GM18873 (cell line): ENCODE data around the gene TJP3.

ENCODE experiments used
- ATAC-seq: cut with Tn5 transposase; IDR thresholded peaks from one replicate; pipeline ENCODE4 v1.9.1; 2021; ENCODE audit warnings: mild to moderate bottlenecking, moderate library complexity, moderate number of reproducible peaks; ENCODE audit not compliant: unreplicated experiment, low FRiP score

TJP3 gene

DNA sequence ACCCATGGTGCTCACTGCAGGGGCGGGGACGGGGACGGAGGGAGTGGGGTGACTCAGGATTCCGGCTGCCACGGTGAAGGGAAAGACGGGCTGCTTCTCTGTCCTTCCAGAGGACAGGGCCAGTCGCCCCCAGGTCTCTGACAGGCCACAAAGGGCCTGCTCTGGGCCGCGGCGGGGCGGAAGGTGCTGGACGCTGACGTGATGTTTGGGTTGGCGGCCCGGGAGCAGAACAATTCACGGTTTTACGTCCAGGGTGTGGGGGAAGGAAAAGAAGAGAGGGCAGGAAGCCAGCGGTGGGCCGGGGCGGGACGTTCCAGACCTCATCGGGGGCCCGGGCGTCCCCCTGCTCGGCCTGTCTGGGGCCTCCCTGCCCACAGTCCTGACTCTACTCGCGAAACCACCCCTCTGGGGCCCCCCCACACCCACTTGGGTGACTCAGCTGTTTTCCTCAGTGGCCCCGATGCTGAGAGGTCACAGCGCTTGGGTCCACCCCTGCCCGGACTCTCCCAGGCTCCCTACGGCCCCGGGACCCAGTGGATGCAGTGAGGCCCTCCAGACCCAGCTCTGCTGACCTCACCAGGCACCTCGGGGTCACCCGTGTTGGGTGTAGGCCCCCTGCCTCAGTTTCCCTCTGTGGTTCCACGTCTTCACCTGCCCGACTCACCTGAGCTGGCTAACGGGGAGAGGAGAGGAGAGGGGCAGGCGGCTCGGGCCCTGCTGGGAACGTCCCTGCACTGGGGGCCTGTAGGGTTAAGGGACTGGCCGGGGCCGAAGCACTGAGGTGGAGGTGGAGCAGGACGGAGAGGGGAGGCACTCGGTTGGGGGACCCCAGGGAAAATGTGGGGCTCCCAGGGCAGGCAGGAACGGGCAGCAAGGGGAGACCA lies 37.1 kb upstream of the TJP3 start:
- ATAC-seq = no peak

DNA sequence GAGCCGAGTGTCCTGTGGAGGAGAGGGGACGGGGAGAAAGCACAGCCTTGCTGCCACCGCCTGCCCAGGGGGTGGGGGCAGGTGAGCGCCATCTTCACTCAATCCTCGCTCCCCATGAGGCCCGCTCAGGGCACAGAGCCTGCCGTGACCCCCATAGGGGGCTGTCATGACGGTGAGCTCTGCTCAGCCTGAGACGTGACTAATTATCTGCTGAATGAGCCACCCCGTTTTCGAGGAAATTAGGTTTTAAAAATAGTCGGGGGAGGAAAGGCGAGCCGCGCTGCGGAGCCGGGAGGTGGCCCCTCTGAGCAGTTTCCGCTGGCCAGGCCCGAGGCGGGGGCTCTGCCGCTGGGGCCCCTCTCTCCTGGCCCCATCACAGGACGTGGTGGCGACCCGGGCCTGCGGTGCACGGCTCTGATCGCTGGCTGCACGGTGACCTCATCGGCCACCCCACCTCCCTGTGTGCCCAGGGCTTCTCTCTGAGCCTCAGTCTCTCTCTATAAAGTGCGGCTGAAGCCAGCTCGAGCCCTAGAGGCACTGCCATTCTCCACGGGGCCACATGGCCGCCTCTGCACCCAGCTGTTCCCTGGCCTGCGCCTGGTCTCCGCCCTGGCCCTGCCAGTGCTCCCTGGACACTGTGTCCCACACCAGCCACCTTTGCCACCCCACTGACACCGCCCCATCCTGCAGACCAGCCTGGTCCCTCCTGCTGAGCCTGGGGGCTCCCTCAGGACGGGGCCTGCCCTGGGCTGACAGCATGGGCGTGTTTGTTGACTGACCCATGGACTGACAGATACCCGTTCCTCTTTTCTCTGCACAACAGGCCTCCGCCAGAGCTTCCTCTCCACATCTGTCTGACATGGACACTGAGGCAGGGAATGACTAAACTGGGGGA lies 36.3 kb upstream of the TJP3 start:
- no peak for ATAC-seq

- no peak for ATAC-seq
These were observed 35.6 kb upstream of the TJP3 start for GRCh38 chr19:3672575-3672948.

GRCh38 chr19:3672993-3673392 lies 35.2 kb upstream of the TJP3 start:
- no peak for ATAC-seq

- no peak for ATAC-seq
These were observed 34.4 kb upstream of the TJP3 start for GRCh38 chr19:3673506-3674439.

- no peak for ATAC-seq
These were observed 33.2 kb upstream of the TJP3 start for GRCh38 chr19:3674784-3675543.

DNA sequence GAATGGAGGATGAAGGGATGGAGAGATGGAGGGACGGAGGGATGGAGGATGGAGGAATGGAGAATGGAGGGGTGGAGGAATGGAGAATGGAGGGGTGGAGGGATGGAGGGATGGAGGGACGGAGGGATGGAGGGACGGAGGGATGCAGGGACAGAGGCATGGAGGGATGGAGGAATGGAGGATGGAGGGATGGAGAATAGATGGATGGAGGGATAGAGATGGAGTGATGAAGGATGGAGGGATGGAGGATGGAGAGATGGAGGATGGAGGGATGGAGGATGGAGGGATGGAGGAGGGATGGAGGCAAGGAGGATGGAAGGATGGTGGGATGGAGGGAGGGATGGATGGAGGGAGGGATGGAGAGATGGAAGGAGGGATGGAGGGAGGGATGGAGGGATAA lies 30.0 kb upstream of the TJP3 start:
- ATAC-seq = no peak

GRCh38 chr19:3679138-3679537 lies 29.0 kb upstream of the TJP3 start:
- ATAC-seq = no peak

DNA sequence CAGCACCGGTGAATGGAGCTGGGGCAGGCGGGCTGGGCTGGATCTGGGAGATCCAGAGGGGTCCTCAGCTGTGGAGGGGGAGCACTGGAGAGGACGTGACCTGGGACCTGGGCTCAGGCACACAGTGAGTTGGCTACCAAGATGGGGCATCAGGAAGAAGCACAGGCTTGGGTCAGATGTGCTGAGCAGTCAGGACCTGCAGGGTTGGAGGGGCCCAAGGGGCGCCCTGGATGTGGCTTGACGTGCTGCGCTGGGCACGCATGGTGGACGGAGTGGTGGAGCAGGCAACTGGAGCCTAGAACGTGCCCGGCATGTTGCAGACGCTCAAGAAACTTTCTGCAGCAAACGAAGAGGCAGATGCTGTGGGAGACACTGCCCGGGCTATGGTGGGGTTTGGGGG lies 28.6 kb upstream of the TJP3 start:
- no peak for ATAC-seq

DNA sequence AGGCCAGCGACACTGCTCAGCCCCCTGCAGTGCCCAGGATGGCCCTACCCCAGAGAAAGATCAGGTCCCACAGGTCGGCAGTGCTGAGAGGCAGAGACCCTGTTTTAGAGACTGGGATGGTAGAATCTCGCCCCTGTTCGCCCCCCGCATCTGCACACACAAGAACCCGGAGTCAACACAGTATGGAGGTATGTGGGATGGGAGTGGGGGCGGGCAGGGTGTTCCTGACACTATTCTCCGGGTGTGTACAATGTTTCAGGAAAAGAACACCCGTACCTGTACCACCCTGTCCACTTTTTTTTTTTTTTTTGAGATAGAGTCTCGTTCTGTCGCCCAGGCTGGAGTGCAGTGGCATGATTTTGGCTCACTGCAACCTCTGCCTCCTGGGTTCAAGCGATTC lies 27.2 kb upstream of the TJP3 start:
- no peak for ATAC-seq

- no peak for ATAC-seq
These were observed 25.9 kb upstream of the TJP3 start for GRCh38 chr19:3682286-3682685.

DNA sequence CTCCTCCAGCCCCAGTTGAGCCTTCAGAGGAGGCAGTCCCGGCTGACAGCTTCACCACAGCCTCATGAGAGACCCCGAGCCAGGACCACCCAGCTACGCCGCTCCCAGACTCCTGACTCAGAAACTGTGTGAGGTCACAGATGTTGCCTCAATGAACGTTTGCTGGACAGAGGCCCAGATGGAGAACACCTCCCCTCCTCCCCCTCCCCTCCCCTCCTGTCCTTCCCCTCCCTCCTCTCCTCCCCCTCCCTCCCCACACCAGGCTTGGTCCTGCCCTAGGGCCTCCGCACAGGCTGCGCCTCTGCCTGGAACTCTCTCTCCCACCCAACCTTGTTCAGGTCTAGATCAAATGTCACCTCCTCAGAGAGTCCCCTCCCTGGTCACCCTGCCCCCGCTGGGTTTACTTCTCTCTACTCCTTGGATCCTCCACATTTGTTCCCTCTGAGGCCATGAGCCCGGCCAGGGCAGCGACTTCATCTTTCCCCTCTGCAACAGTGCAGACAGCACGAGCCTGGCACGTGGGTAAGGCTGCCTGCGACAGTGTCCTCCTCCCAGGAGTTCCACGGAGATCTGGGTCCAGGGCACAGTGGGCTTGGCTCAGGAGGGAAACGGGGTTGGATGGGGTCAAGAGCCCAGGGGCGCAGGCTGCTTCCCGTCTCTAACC lies 25.3 kb upstream of the TJP3 start:
- ATAC-seq = no peak

DNA sequence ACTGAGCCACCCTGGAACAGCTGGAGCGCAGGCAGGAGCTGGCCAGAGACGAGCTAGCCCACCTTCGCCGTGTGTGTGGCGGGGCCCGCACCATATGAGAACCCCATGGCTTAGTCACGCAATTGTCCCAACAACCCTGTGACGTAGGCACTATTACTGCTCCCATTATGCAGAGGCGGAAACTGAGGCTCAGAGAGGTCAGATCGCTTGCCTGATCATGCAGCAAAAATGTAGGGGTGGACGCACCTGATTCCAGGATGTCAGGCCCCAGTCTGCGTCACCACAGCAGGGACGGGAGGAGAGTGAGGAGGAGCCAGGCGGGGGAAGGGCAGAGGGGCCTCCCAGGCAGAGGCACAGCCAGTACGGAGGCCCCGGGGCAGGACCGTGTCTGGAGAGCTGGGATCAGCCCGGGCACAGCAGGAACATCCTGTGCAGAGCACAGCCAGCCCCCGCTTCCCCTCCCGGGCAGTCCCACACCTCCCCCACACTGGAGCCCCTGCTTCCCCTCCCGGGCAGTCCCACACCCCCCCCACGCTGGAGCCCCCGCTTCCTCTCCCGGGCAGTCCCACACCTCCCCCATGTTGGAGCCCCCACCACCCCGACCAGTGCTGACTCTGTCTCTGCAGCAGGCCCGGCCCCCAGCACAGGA lies 24.7 kb upstream of the TJP3 start:
- no peak for ATAC-seq

- ATAC-seq = no peak
These were observed 23.9 kb upstream of the TJP3 start for GRCh38 chr19:3684054-3684816.

DNA sequence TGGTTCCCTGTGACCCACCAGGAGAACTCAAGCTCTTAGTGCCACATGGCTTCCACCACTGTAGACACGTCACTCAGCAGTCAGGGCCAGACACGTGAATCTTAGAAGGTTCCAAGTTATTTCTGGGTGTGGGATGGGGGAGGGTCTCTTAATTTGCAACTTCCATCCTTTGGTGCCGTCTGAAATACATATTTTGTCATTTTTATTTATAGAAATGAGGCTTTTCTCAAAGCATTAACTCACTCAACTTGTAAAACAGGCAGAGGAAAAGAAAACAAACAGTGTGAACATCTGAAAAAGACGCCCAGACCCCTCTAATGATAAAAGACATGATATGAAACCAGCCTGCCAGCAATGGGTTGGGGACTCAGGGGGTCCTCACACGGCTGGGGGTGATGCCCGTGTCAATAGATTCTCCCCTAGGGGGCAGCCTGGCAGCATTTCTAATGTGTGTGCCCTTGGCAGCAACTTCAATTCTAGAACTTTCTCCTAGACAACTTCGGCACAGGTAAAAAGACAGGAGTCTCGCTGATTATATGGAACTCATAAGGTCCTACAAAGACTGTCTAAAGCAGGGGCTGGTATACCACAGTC lies 23.3 kb upstream of the TJP3 start:
- no peak for ATAC-seq

- ATAC-seq = no peak
These were observed 20.8 kb upstream of the TJP3 start for GRCh38 chr19:3687393-3687773.

DNA sequence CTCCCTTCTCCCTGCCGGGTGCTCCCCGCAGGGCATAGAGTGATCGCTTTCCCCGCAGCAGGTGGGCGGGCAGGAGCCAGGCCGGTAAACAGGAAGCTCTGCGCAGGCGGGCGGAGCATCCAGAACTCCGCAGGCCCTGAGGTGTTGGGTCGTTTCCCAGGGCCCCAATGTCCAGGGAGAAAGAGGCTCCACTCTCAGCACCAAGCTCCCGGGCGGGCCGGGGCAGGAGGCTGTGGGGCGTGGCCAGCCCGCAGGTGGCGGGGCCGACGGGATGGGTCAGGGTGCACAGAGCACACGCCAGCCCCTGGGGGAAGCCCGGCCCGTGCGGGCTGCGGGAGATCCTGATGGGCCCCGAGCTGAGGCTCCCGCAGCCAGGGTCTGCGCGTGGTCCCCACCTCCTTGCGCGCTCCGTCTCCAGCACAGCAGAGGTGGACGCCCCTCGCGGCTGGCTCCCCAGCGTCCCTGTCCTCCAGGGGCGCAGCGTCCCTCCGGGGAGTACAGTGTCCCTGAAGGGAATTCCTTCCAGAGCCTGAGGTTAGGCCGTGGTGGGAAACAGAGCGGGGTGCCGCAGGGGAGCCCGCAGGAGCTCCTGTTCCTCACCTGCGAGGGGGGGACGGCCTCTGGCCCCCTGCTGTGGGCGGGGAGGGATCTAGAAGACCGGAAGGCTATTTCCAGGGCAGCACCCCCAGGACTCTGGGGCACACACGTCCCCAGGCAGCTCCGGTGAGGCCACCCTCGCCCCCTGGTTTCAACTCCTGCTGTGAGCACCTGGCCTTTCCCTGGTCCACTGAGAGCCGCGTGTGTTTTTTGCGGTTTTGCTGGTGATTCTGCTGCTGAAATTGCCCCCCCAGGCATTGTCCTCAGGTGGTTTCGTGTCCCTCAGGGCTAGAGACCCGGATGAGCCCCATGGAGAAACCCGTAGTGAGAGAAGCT lies 20.1 kb upstream of the TJP3 start:
- ATAC-seq = no peak
